Stomach (tissue), 4 donors: ENCODE measurements around the gene MRPS14.

Experiments used
- CTCF ChIP-seq, 7 experiments: fragments of 450-650 bp in 4 of 7; fragments of 200-600 bp in 3 of 7; sonication (generic) in 3 of 7; IDR thresholded peaks; one replicate each; pipeline ENCODE4 v1.5.1; 2016 to 2019; ENCODE audit warnings: antibody characterized with exemption in 7 of 7, control low read depth in 2 of 7, mild to moderate bottlenecking in 1 of 7
- POLR2A ChIP-seq, 4 donors: fragments of 450-650 bp; IDR thresholded peaks; one replicate each; pipeline ENCODE4 v1.6.1; 2016; ENCODE audit warnings: antibody characterized with exemption in 4 of 4, control low read depth in 2 of 4, mild to moderate bottlenecking in 1 of 4, moderate library complexity in 1 of 4
- POLR2AphosphoS5 ChIP-seq, 3 donors: sonication (generic); formaldehyde crosslinking; IDR thresholded peaks; one replicate each; pipeline ENCODE4 v1.6.1; 2016; ENCODE audit warnings: antibody characterized with exemption in 3 of 3

- TF ChIP-seq CTCF (IDR thresholded peaks at IDR 0.05) = no peak
- TF ChIP-seq POLR2A (IDR thresholded peaks at IDR 0.05) = no peak
- no peak for TF ChIP-seq POLR2AphosphoS5 (IDR thresholded peaks at IDR 0.05)
Measured at GRCh38 chr1:175050992-175051391, 27.8 kb upstream of the MRPS14 start.
